NCI-H526 treated with DMSO at 0.1 percent for 48 hours (cell line): ENCODE results near the gene TPBGL.

Experiments
- DNase-seq: peaks from one replicate; lab custom pipeline; 2025; lab: John Stamatoyannopoulos, UW

The TPBGL gene

GRCh38 chr11:75208446-75208845, 32.1 kb upstream of the TPBGL start:
- DNase-seq, result no peak

GRCh38 chr11:75212411-75212810, 28.2 kb upstream of the TPBGL start:
- no peak for DNase-seq

GRCh38 chr11:75214411-75214821, 26.2 kb upstream of the TPBGL start:
- DNase-seq, result no peak

GRCh38 chr11:75214843-75215242, 25.7 kb upstream of the TPBGL start:
- no peak for DNase-seq

- DNase-seq, result no peak
Observed at GRCh38 chr11:75219869-75220268, 20.7 kb upstream of the TPBGL start.

- DNase-seq, result no peak
Observed at GRCh38 chr11:75223954-75224643, 16.5 kb upstream of the TPBGL start.

- no peak for DNase-seq
Observed at GRCh38 chr11:75225794-75226193, 14.8 kb upstream of the TPBGL start.

- DNase-seq, result no peak
Observed at GRCh38 chr11:75229466-75229865, 11.1 kb upstream of the TPBGL start.

- no peak for DNase-seq
Observed at GRCh38 chr11:75230621-75231020, 10.0 kb upstream of the TPBGL start.

- no peak for DNase-seq
Observed at GRCh38 chr11:75233754-75234172, 6.8 kb upstream of the TPBGL start.

- no peak for DNase-seq
Observed at GRCh38 chr11:75236062-75236461, 4.5 kb upstream of the TPBGL start.

- no peak for DNase-seq
Observed at GRCh38 chr11:75237050-75237449, 3.5 kb upstream of the TPBGL start.

- DNase-seq, result no peak
Observed at GRCh38 chr11:75238595-75239440, 1.8 kb upstream of the TPBGL start.

GRCh38 chr11:75239531-75240290, 863 bp upstream of the TPBGL start:
- DNase-seq, result no peak

- peak; percentile 75 for DNase-seq
Observed at GRCh38 chr11:75241036-75241905, 697 bp downstream of the TPBGL start.

GRCh38 chr11:75241906-75242644, 1.5 kb downstream of the TPBGL start:
- no peak for DNase-seq

GRCh38 chr11:75242722-75243600, 2.4 kb downstream of the TPBGL start:
- DNase-seq, result no peak

- DNase-seq, result no peak
Observed at GRCh38 chr11:75244052-75244814, 3.7 kb downstream of the TPBGL start.

- DNase-seq, result no peak
Observed at GRCh38 chr11:75245356-75246005, 4.9 kb downstream of the TPBGL start.
